ENCODE data around the gene PHF2.

PHF2 gene

GRCh38 chr9:93697352-93698139, 121.2 kb downstream of the PHF2 start:
- no peak for DNase-seq (ENCODE audit: low read depth)
- no peak for TF ChIP-seq CTCF (IDR thresholded peaks at IDR 0.05; ENCODE audit: low read depth, low read length, missing control alignments)
- H3K4me3 ChIP-seq (ENCODE audit: low read depth, low read length): no peak overlapping the region

GRCh38 chr9:93698140-93698908, 121.9 kb downstream of the PHF2 start:
- no peak overlapping the region for H3K4me3 ChIP-seq (ENCODE audit: low read depth, low read length)
- no peak for TF ChIP-seq CTCF (IDR thresholded peaks at IDR 0.05; ENCODE audit: low read depth, low read length, missing control alignments)
- DNase-seq (ENCODE audit: low read depth): no peak

- no peak for TF ChIP-seq CTCF (IDR thresholded peaks at IDR 0.05; ENCODE audit: low read depth, low read length, missing control alignments)
- DNase-seq (ENCODE audit: low read depth): no peak
- no peak overlapping the region for H3K4me3 ChIP-seq (ENCODE audit: low read depth, low read length)
Measured at GRCh38 chr9:93699650-93700049, 123.3 kb downstream of the PHF2 start.

GRCh38 chr9:93701494-93702218, 125.3 kb downstream of the PHF2 start:
- H3K4me3 ChIP-seq (ENCODE audit: low read depth, low read length): no peak overlapping the region
- no peak for DNase-seq (ENCODE audit: low read depth)
- TF ChIP-seq CTCF (IDR thresholded peaks at IDR 0.05; ENCODE audit: low read depth, low read length, missing control alignments): no peak

- DNase-seq (ENCODE audit: low read depth): no peak
- no peak overlapping the region for H3K4me3 ChIP-seq (ENCODE audit: low read depth, low read length)
- peak; percentile 8 for TF ChIP-seq CTCF (IDR thresholded peaks at IDR 0.05; ENCODE audit: low read depth, low read length, missing control alignments)
Measured at GRCh38 chr9:93702261-93702660, 125.9 kb downstream of the PHF2 start.

GRCh38 chr9:93708289-93708986, 132.1 kb downstream of the PHF2 start:
- TF ChIP-seq CTCF (IDR thresholded peaks at IDR 0.05; ENCODE audit: low read depth, low read length, missing control alignments): no peak

More at GRCh38 chr9:93708289-93708986, 132.1 kb downstream of the PHF2 start:
- H3K4me3 ChIP-seq (ENCODE audit: low read depth, low read length): no peak overlapping the region
- no peak for DNase-seq (ENCODE audit: low read depth)

All from GM12864 (cell line).